Prostate gland (tissue), 2 donors: ENCODE measurements around the gene COLGALT1. TPM values are rescaled to one million over a fixed set of nuclear protein-coding genes. Genes with fewer than 3 reads are reported as not detected.

ENCODE experiments used
- DNase-seq: peaks from one replicate; pipeline ENCODE4 v3.0.0-alpha.2; 2019; ENCODE audit warnings: low spot score
- H3K27ac ChIP-seq, 2 donors: fragments of 200-600 bp; sonication (generic); 2 replicates each; pipeline ENCODE4 v1.5.1; 2017 to 2019
- H3K27me3 ChIP-seq: fragments of 200-600 bp; sonication (generic); replicated peaks from 2 replicates; pipeline ENCODE4 v1.5.1; 2019; ENCODE audit not compliant: insufficient read depth
- H3K36me3 ChIP-seq, 2 donors: fragments of 200-600 bp; sonication (generic); 1 replicate in 1 of 2; 2 replicates in 1 of 2; pipeline versions ENCODE4 v1.5.1 to v1.8.1; 2017 to 2019
- H3K4me1 ChIP-seq: fragments of 200-600 bp; sonication (generic); replicated peaks from 2 replicates; pipeline ENCODE4 v1.5.1; 2019
- H3K4me3 ChIP-seq, 2 donors: fragments of 200-600 bp; sonication (generic); 2 replicates each; pipeline ENCODE4 v1.5.1; 2017 to 2019
- H3K9me3 ChIP-seq: fragments of 200-600 bp; sonication (generic); 2 replicates; pipeline ENCODE4 v1.5.1; 2017
- CTCF ChIP-seq, 4 experiments: fragments of 200-600 bp in 2 of 4; fragments of 450-650 bp in 2 of 4; sonication (generic) in 2 of 4; IDR thresholded peaks; 1 replicate in 3 of 4; 2 replicates in 1 of 4; pipeline ENCODE4 v1.5.1; 2016 to 2019; ENCODE audit warnings: antibody characterized with exemption in 4 of 4, mild to moderate bottlenecking in 2 of 4, moderate library complexity in 2 of 4
- POLR2A ChIP-seq: fragments of 450-650 bp; IDR thresholded peaks from one replicate; pipeline ENCODE4 v1.6.1; 2016; ENCODE audit warnings: antibody characterized with exemption, mild to moderate bottlenecking
- POLR2AphosphoS5 ChIP-seq: sonication (generic); formaldehyde crosslinking; IDR thresholded peaks from one replicate; pipeline ENCODE4 v1.6.1; 2017; ENCODE audit warnings: antibody characterized with exemption
- WGBS: methylation state at CpG from one replicate; pipeline ENCODE4 v1.1.5; 2018; 5-methylcytosine and 5-hydroxymethylcytosine counted together
- intact Hi-C: fragments of 100-400 bp; cut with DNase I; formaldehyde crosslinking; loops from one replicate; pipeline ENCODE4 v1.14.2; 2022
- total RNA-seq, 2 donors: library from RNA; depleted of rRNA; stranded (reverse); fragments of >200 nt; gene quantifications; one replicate each; pipeline ENCODE4 v1.1.0, GENCODE V29; 2016

The COLGALT1 gene
- total RNA-seq, 2 donors from 2014 or later = 29.3 to 85.1 TPM

GRCh38 chr19:17577457-17578097 lies 22.1 kb downstream of the COLGALT1 start:
- 82% methylated on average over 22 of the region's 22 CpGs for WGBS
- H3K4me3 ChIP-seq = no peak overlapping the region
- no peak overlapping the region for H3K27ac ChIP-seq
- H3K9me3 ChIP-seq = no peaks in the 10 kb centered on the region
- peaks cover 5 to 6% of the 10 kb centered on the region in 2 donors for H3K36me3 ChIP-seq
- TF ChIP-seq POLR2A (no peak), CTCF (IDR thresholded peaks at IDR 0.05) (no peak), POLR2AphosphoS5 (no peak)
- no peaks in the 10 kb centered on the region for H3K27me3 ChIP-seq
- intact Hi-C loops = no loop called here
- no peak for DNase-seq
- H3K4me1 ChIP-seq = no peaks in the 10 kb centered on the region

GRCh38 chr19:17579661-17580244 lies 24.3 kb downstream of the COLGALT1 start:
- H3K36me3 ChIP-seq = peaks cover 5 to 6% of the 10 kb centered on the region in 2 donors
- intact Hi-C loops = no loop called here
- H3K9me3 ChIP-seq = no peaks in the 10 kb centered on the region
- no peak overlapping the region for H3K27ac ChIP-seq
- no peak for TF ChIP-seq CTCF (IDR thresholded peaks at IDR 0.05)
- TF ChIP-seq POLR2AphosphoS5 = no peak
- no peak for TF ChIP-seq POLR2A
- no peak for DNase-seq
- no peaks in the 10 kb centered on the region for H3K27me3 ChIP-seq
- WGBS = 58% methylated on average over 16 of the region's 16 CpGs
- H3K4me3 ChIP-seq = no peak overlapping the region
- no peaks in the 10 kb centered on the region for H3K4me1 ChIP-seq

GRCh38 chr19:17580470-17581144 lies 25.2 kb downstream of the COLGALT1 start:
- Histone ChIP-seq H3K9me3 (no peaks in the 10 kb centered on the region), H3K36me3 (peaks cover 5 to 6% of the 10 kb centered on the region in 2 donors), H3K4me1 (no peaks in the 10 kb centered on the region), H3K27me3 (no peaks in the 10 kb centered on the region), H3K4me3 (no peak overlapping the region), H3K27ac (no peak overlapping the region)
- DNase-seq = no peak
- TF ChIP-seq CTCF (IDR thresholded peaks at IDR 0.05) (no peak), POLR2AphosphoS5 (no peak), POLR2A (no peak)
- 68% methylated on average over 27 of the region's 28 CpGs for WGBS
- intact Hi-C loops = no loop called here

GRCh38 chr19:17581211-17581874 lies 25.9 kb downstream of the COLGALT1 start:
- WGBS = 84% methylated on average over 18 of the region's 19 CpGs
- intact Hi-C loops = no loop called here
- no peak for DNase-seq

More at GRCh38 chr19:17581211-17581874, 25.9 kb downstream of the COLGALT1 start:
- H3K36me3 ChIP-seq = peaks cover 5 to 6% of the 10 kb centered on the region in 2 donors
- H3K4me1 ChIP-seq = no peaks in the 10 kb centered on the region
- no peak overlapping the region for H3K27ac ChIP-seq
- no peaks in the 10 kb centered on the region for H3K27me3 ChIP-seq
- no peaks in the 10 kb centered on the region for H3K9me3 ChIP-seq
- H3K4me3 ChIP-seq = no peak overlapping the region
- TF ChIP-seq POLR2AphosphoS5 = no peak
- TF ChIP-seq POLR2A = no peak
- TF ChIP-seq CTCF (IDR thresholded peaks at IDR 0.05) = no peak
